Measurements from ENCODE around the gene SERPINA3.

The SERPINA3 gene

GRCh38 chr14:94630396-94630795 lies 18.2 kb downstream of the SERPINA3 start:
- Histone ChIP-seq H2AK5ac (ENCODE audit: low read length, severe bottlenecking) (no peak overlapping the region), H4K91ac (ENCODE audit: low read length) (no peak overlapping the region), H3K4ac (ENCODE audit: low read depth in 1 of 2, low read length in 2 of 2) (no peak overlapping the region), H3K18ac (ENCODE audit: low read depth in 1 of 2, low read length in 2 of 2) (no peak overlapping the region), H2BK5ac (ENCODE audit: low read depth, low read length, poor library complexity, severe bottlenecking) (no peak overlapping the region), H3K9ac (ENCODE audit: low read length) (no peak overlapping the region), H3K27me3 (ENCODE audit: control insufficient read depth in 1 of 2, insufficient read depth in 1 of 2, low read length in 2 of 2) (peaks cover 41 to 60% of the 10 kb centered on the region in 2 experiments), H3K23ac (ENCODE audit: low read length in 2 of 2) (no peak overlapping the region), H3K14ac (ENCODE audit: low read length in 2 of 2) (no peak overlapping the region), H2BK12ac (ENCODE audit: low read length in 2 of 2) (no peak overlapping the region), H2AFZ (ENCODE audit: low read depth, low read length) (no peak overlapping the region), H2BK15ac (ENCODE audit: low read depth, poor library complexity, severe bottlenecking) (no peak overlapping the region), H3K4me1 (ENCODE audit: control insufficient read depth, insufficient read depth, low read depth, low read length) (no peaks in the 10 kb centered on the region), H3K4me3 (ENCODE audit: insufficient read depth in 1 of 2, low read depth in 1 of 2, low read length in 2 of 2) (no peak overlapping the region), H3K9me3 (ENCODE audit: control insufficient read depth, low read length) (peaks cover 15% of the 10 kb centered on the region), H2BK120ac (ENCODE audit: low read depth, low read length) (no peak overlapping the region), H3K36me3 (ENCODE audit: control insufficient read depth in 1 of 2, insufficient read depth in 2 of 2, low read depth in 1 of 2, low read length in 2 of 2) (no peaks in the 10 kb centered on the region), H3K27ac (ENCODE audit: low read length, poor library complexity, severe bottlenecking) (no peak overlapping the region), H4K8ac (ENCODE audit: low read length) (no peak overlapping the region), H3K79me1 (replicated peaks; ENCODE audit: low read length, poor library complexity, severe bottlenecking) (no peaks in the 10 kb centered on the region), H3K4me2 (ENCODE audit: low read length, poor library complexity, severe bottlenecking) (no peak overlapping the region)
- WGBS: 54% methylated on average over 4 of the region's 4 CpGs
- no peak for DNase-seq

GRCh38 chr14:94631050-94631449 lies 18.9 kb downstream of the SERPINA3 start:
- DNase-seq: no peak
- H4K91ac ChIP-seq (ENCODE audit: low read length): no peak overlapping the region
- WGBS: 81% methylated on average over 1 of the region's 1 CpG
- H2AFZ ChIP-seq (ENCODE audit: low read depth, low read length): no peak overlapping the region
- H3K79me1 ChIP-seq (replicated peaks; ENCODE audit: low read length, poor library complexity, severe bottlenecking): no peaks in the 10 kb centered on the region
- no peak overlapping the region for H3K4me2 ChIP-seq (ENCODE audit: low read length, poor library complexity, severe bottlenecking)
- no peak overlapping the region for H3K14ac ChIP-seq (ENCODE audit: low read length in 2 of 2)
- H4K8ac ChIP-seq (ENCODE audit: low read length): no peak overlapping the region
- H3K9me3 ChIP-seq (ENCODE audit: control insufficient read depth, low read length): peaks cover 15% of the 10 kb centered on the region
- H3K36me3 ChIP-seq (ENCODE audit: control insufficient read depth in 1 of 2, insufficient read depth in 2 of 2, low read depth in 1 of 2, low read length in 2 of 2): no peaks in the 10 kb centered on the region
- no peak overlapping the region for H2BK120ac ChIP-seq (ENCODE audit: low read depth, low read length)
- no peak overlapping the region for H3K4me3 ChIP-seq (ENCODE audit: insufficient read depth in 1 of 2, low read depth in 1 of 2, low read length in 2 of 2)
- H3K27me3 ChIP-seq (ENCODE audit: control insufficient read depth in 1 of 2, insufficient read depth in 1 of 2, low read length in 2 of 2): peaks cover 37 to 54% of the 10 kb centered on the region in 2 experiments
- H2BK12ac ChIP-seq (ENCODE audit: low read length in 2 of 2): no peak overlapping the region
- no peak overlapping the region for H3K18ac ChIP-seq (ENCODE audit: low read depth in 1 of 2, low read length in 2 of 2)
- H2BK15ac ChIP-seq (ENCODE audit: low read depth, poor library complexity, severe bottlenecking): no peak overlapping the region
- H2BK5ac ChIP-seq (ENCODE audit: low read depth, low read length, poor library complexity, severe bottlenecking): no peak overlapping the region
- H3K27ac ChIP-seq (ENCODE audit: low read length, poor library complexity, severe bottlenecking): no peak overlapping the region
- no peak overlapping the region for H3K4ac ChIP-seq (ENCODE audit: low read depth in 1 of 2, low read length in 2 of 2)
- no peak overlapping the region for H3K23ac ChIP-seq (ENCODE audit: low read length in 2 of 2)
- H2AK5ac ChIP-seq (ENCODE audit: low read length, severe bottlenecking): no peak overlapping the region
- no peak overlapping the region for H3K9ac ChIP-seq (ENCODE audit: low read length)
- H3K4me1 ChIP-seq (ENCODE audit: control insufficient read depth, insufficient read depth, low read depth, low read length): no peaks in the 10 kb centered on the region

- H3K36me3 ChIP-seq (ENCODE audit: control insufficient read depth in 1 of 2, insufficient read depth in 2 of 2, low read depth in 1 of 2, low read length in 2 of 2): no peaks in the 10 kb centered on the region
- H3K14ac ChIP-seq (ENCODE audit: low read length in 2 of 2): no peak overlapping the region
- no peak overlapping the region for H3K4me2 ChIP-seq (ENCODE audit: low read length, poor library complexity, severe bottlenecking)
- H2BK5ac ChIP-seq (ENCODE audit: low read depth, low read length, poor library complexity, severe bottlenecking): no peak overlapping the region
- H3K23ac ChIP-seq (ENCODE audit: low read length in 2 of 2): no peak overlapping the region
- no peaks in the 10 kb centered on the region for H3K4me1 ChIP-seq (ENCODE audit: control insufficient read depth, insufficient read depth, low read depth, low read length)
- no peaks in the 10 kb centered on the region for H3K79me1 ChIP-seq (replicated peaks; ENCODE audit: low read length, poor library complexity, severe bottlenecking)
- H2BK120ac ChIP-seq (ENCODE audit: low read depth, low read length): no peak overlapping the region
- no peak overlapping the region for H2AK5ac ChIP-seq (ENCODE audit: low read length, severe bottlenecking)
- H3K9ac ChIP-seq (ENCODE audit: low read length): no peak overlapping the region
- H3K9me3 ChIP-seq (ENCODE audit: control insufficient read depth, low read length): peaks cover 15% of the 10 kb centered on the region
- H2AFZ ChIP-seq (ENCODE audit: low read depth, low read length): no peak overlapping the region
- peaks cover 37 to 54% of the 10 kb centered on the region in 2 experiments for H3K27me3 ChIP-seq (ENCODE audit: control insufficient read depth in 1 of 2, insufficient read depth in 1 of 2, low read length in 2 of 2)
- no peak overlapping the region for H3K18ac ChIP-seq (ENCODE audit: low read depth in 1 of 2, low read length in 2 of 2)
- no peak overlapping the region for H4K8ac ChIP-seq (ENCODE audit: low read length)
- H3K4me3 ChIP-seq (ENCODE audit: insufficient read depth in 1 of 2, low read depth in 1 of 2, low read length in 2 of 2): no peak overlapping the region
- H4K91ac ChIP-seq (ENCODE audit: low read length): no peak overlapping the region
- 84% methylated on average over 6 of the region's 7 CpGs for WGBS
- H3K27ac ChIP-seq (ENCODE audit: low read length, poor library complexity, severe bottlenecking): no peak overlapping the region
- H2BK12ac ChIP-seq (ENCODE audit: low read length in 2 of 2): no peak overlapping the region
- no peak overlapping the region for H2BK15ac ChIP-seq (ENCODE audit: low read depth, poor library complexity, severe bottlenecking)
- H3K4ac ChIP-seq (ENCODE audit: low read depth in 1 of 2, low read length in 2 of 2): no peak overlapping the region
- no peak for DNase-seq
Measured at GRCh38 chr14:94631536-94632304, 19.5 kb downstream of the SERPINA3 start.

GRCh38 chr14:94632305-94632590 lies 20.1 kb downstream of the SERPINA3 start:
- no peak overlapping the region for H3K18ac ChIP-seq (ENCODE audit: low read depth in 1 of 2, low read length in 2 of 2)
- no peak overlapping the region for H3K14ac ChIP-seq (ENCODE audit: low read length in 2 of 2)
- 68% methylated on average over 4 of the region's 4 CpGs for WGBS

More at GRCh38 chr14:94632305-94632590, 20.1 kb downstream of the SERPINA3 start:
- Histone ChIP-seq H3K9me3 (ENCODE audit: control insufficient read depth, low read length) (peaks cover 15% of the 10 kb centered on the region), H3K27ac (ENCODE audit: low read length, poor library complexity, severe bottlenecking) (no peak overlapping the region), H2BK15ac (ENCODE audit: low read depth, poor library complexity, severe bottlenecking) (no peak overlapping the region), H3K4me1 (ENCODE audit: control insufficient read depth, insufficient read depth, low read depth, low read length) (no peaks in the 10 kb centered on the region), H3K27me3 (ENCODE audit: control insufficient read depth in 1 of 2, insufficient read depth in 1 of 2, low read length in 2 of 2) (peaks cover 35 to 51% of the 10 kb centered on the region in 2 experiments), H3K36me3 (ENCODE audit: control insufficient read depth in 1 of 2, insufficient read depth in 2 of 2, low read depth in 1 of 2, low read length in 2 of 2) (no peaks in the 10 kb centered on the region), H4K8ac (ENCODE audit: low read length) (no peak overlapping the region), H2AFZ (ENCODE audit: low read depth, low read length) (no peak overlapping the region), H2BK120ac (ENCODE audit: low read depth, low read length) (no peak overlapping the region), H2AK5ac (ENCODE audit: low read length, severe bottlenecking) (no peak overlapping the region), H3K23ac (ENCODE audit: low read length in 2 of 2) (no peak overlapping the region), H3K4ac (ENCODE audit: low read depth in 1 of 2, low read length in 2 of 2) (no peak overlapping the region), H4K91ac (ENCODE audit: low read length) (no peak overlapping the region), H2BK12ac (ENCODE audit: low read length in 2 of 2) (no peak overlapping the region), H3K4me2 (ENCODE audit: low read length, poor library complexity, severe bottlenecking) (no peak overlapping the region), H2BK5ac (ENCODE audit: low read depth, low read length, poor library complexity, severe bottlenecking) (no peak overlapping the region), H3K9ac (ENCODE audit: low read length) (no peak overlapping the region), H3K4me3 (ENCODE audit: insufficient read depth in 1 of 2, low read depth in 1 of 2, low read length in 2 of 2) (no peak overlapping the region), H3K79me1 (replicated peaks; ENCODE audit: low read length, poor library complexity, severe bottlenecking) (no peaks in the 10 kb centered on the region)
- DNase-seq: no peak

All from mesenchymal stem cell (in vitro differentiated cells and primary cell).